ENCODE results near the gene HASPIN. TPM values are rescaled to one million over a fixed set of nuclear protein-coding genes. Genes with fewer than 3 reads are reported as not detected.
A peak's percentile ranks its signal among the peaks of the same experiment; 100 is the strongest.
"Not testable (repeated sequence)": the region's sequence is repeated elsewhere in the genome, so short reads cannot be mapped to it uniquely, and the experiment has no call there.

The HASPIN gene
- total and polyA plus RNA-seq, 2 of the 13 experiments (the other 11 are each of a cell fraction or from before 2014, with no cell fraction given) = 2.7 to 8.1 TPM

GRCh38 chr17:3727041-3727440, 3.3 kb downstream of the HASPIN start:
- Histone ChIP-seq H2AFZ (ENCODE audit: low read length) (no peak overlapping the region), H3K4me1 (ENCODE audit: insufficient read depth, low read length) (peaks cover 37% of the 10 kb centered on the region), H3K27me3 (ENCODE audit: control insufficient read depth in 1 of 2, insufficient read depth in 2 of 2, low read length in 2 of 2) (no peaks in the 10 kb centered on the region; a peak in 1 of 5 replicates), H3K9ac (ENCODE audit: insufficient read depth, low read depth, low read length) (no peak overlapping the region), H3K4me2 (ENCODE audit: low read depth, low read length) (no peak overlapping the region), H3K4me3 (replicated peaks in 1 of 3; ENCODE audit: insufficient read depth in 1 of 3, low read depth in 2 of 3, low read length in 3 of 3) (no peak overlapping the region), H3K79me2 (ENCODE audit: insufficient read depth, low read length) (peaks cover 38% of the 10 kb centered on the region), H3K36me3 (replicated peaks in 1 of 2; ENCODE audit: control insufficient read depth in 1 of 2, insufficient read depth in 2 of 2, low read length in 2 of 2) (no peaks in the 10 kb centered on the region; a peak in 1 of 5 replicates), H4K20me1 (ENCODE audit: insufficient read depth, low read length) (no peaks in the 10 kb centered on the region), H3K27ac (ENCODE audit: extremely low read length, insufficient read depth, low read length) (no peak overlapping the region), H3K9me3 (ENCODE audit: low read length) (no peaks in the 10 kb centered on the region)
- no TSS peak for BruUV-seq (replicated peaks)
- in situ Hi-C loops (cut with HindIII; ENCODE audit: extremely low pct_ligation_motif_present, low pct_unique_long_range_greater_than_20kb) = no loop called here
- DNase-seq (ENCODE audit: low spot score) (no peak), ATAC-seq (no peak), FAIRE-seq (no peak)
- ChIA-PET POLR2A (no interaction called here), CTCF (ENCODE audit: low intra/inter-chr PET ratio, low total read pairs) (no interaction called here)
- intact Hi-C loops (cut with micrococcal nuclease; ENCODE audit: unreplicated experiment) = no loop called here
- peak in 1 of 2 experiments; percentile 42; a peak in 2 of 4 replicates for TF ChIP-seq ATF4 (CRISPR knock-in tag; IDR thresholded peaks at IDR 0.05)
- no peak for TF ChIP-seq IKZF4 (CRISPR knock-in tag; IDR thresholded peaks at IDR 0.05; ENCODE audit: borderline replicate concordance, low read depth, not compliant biosample characterization)
- 40% methylated on average over 2 of the region's 2 CpGs for WGBS (ENCODE audit: low lambda C conversion rate)

DNA sequence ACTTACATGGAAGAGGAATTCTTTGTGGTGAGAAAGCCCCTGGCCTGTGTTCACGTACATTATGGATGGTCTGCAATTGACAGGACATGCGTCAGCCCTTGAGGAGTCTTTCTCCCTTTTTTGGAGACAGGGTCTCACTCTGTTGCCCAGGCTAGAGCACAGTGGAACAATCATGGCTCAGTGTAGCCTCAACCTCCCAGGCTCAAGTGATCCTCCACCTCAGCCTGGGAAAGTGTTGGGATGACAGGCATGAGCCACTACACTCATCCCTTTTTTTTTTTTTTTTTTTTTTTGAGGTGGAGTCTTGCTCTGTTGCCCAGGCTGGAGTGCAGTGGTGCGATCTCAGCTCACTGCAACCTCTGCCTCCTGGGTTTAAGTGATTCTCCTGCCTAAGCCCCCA, 4.4 kb downstream of the HASPIN start:
- DNase-seq (ENCODE audit: low spot score); POLR2A ChIA-PET; FAIRE-seq; in situ Hi-C loops (cut with HindIII; ENCODE audit: extremely low pct_ligation_motif_present, low pct_unique_long_range_greater_than_20kb); H3K36me3 ChIP-seq (replicated peaks in 1 of 2; ENCODE audit: control insufficient read depth in 1 of 2, insufficient read depth in 2 of 2, low read length in 2 of 2); CTCF ChIA-PET (ENCODE audit: low intra/inter-chr PET ratio, low total read pairs); H3K9me3 ChIP-seq (ENCODE audit: low read length); H4K20me1 ChIP-seq (ENCODE audit: insufficient read depth, low read length); H3K4me2 ChIP-seq (ENCODE audit: low read depth, low read length); intact Hi-C loops (cut with micrococcal nuclease; ENCODE audit: unreplicated experiment); H3K27me3 ChIP-seq (ENCODE audit: control insufficient read depth in 1 of 2, insufficient read depth in 2 of 2, low read length in 2 of 2); H3K27ac ChIP-seq (ENCODE audit: extremely low read length, insufficient read depth, low read length); BruUV-seq (replicated peaks); H3K9ac ChIP-seq (ENCODE audit: insufficient read depth, low read depth, low read length); ATAC-seq; H3K4me3 ChIP-seq (replicated peaks in 1 of 3; ENCODE audit: insufficient read depth in 1 of 3, low read depth in 2 of 3, low read length in 3 of 3); H2AFZ ChIP-seq (ENCODE audit: low read length): not testable (repeated sequence)
- peaks cover 30% of the 10 kb centered on the region for H3K79me2 ChIP-seq (ENCODE audit: insufficient read depth, low read length)
- H3K4me1 ChIP-seq (ENCODE audit: insufficient read depth, low read length) = peaks cover 40% of the 10 kb centered on the region
- WGBS (ENCODE audit: low lambda C conversion rate) = 93% methylated on average over 3 of the region's 3 CpGs

Data from HepG2 (cell line).